GM23338 (cell line): ENCODE measurements around the gene LHX8. TPM values are rescaled to one million over a fixed set of nuclear protein-coding genes. Genes with fewer than 3 reads are reported as not detected.

Experiments used
- CREB1 ChIP-seq: fragments of 250-450 bp; sonication (Bioruptor Pico); IDR thresholded peaks from 2 replicates; pipeline ENCODE4 v1.5.0; 2020; ENCODE audit warnings: low read depth, mild to moderate bottlenecking, moderate library complexity
- EZH2phosphoT487 ChIP-seq: fragments of 200-600 bp; sonication (generic); IDR thresholded peaks from one replicate; pipeline ENCODE4 v1.8.1; 2018; ENCODE audit warnings: antibody characterized with exemption; ENCODE audit not compliant: unreplicated experiment
- JUNB ChIP-seq: IDR thresholded peaks from one replicate; pipeline ENCODE4 v1.6.1; 2016; ENCODE audit warnings: antibody characterized with exemption; ENCODE audit not compliant: unreplicated experiment
- POLR2AphosphoS5 ChIP-seq: IDR thresholded peaks from 2 replicates; pipeline ENCODE4 v1.6.1; 2016; ENCODE audit warnings: antibody characterized with exemption, low read depth
- polyA plus RNA-seq: library from polyadenylated mRNA; unstranded; fragments of >200 nt; fragmentation: Nextera tagmentation; extraction: Ambion mirVana; gene quantifications from 2 replicates; pipeline ENCODE4 v1.2.1, GENCODE V29; 2016
- small RNA-seq: library from RNA; depleted of rRNA; stranded (forward); fragments of <200 nt; gene quantifications from one replicate; pipeline ENCODE3, GENCODE V24; 2014; ENCODE audit warnings: low replicate concordance
- total RNA-seq: library from RNA; depleted of rRNA; stranded (reverse); fragments of >200 nt; shearing (Covaris generic); gene quantifications from 2 replicates; pipeline ENCODE4 v1.2.3, GENCODE V29; 2014
- TF ChIP-seq, protein P1 (sequence below): fragments of 250-450 bp; sonication (Bioruptor Pico); IDR thresholded peaks from 2 replicates; pipeline ENCODE4 v1.5.0; 2020; ENCODE audit warnings: mild to moderate bottlenecking, moderate library complexity
- TF ChIP-seq, protein P2 (sequence below): IDR thresholded peaks from 2 replicates; pipeline ENCODE4 v1.6.1; 2016; ENCODE audit warnings: antibody characterized with exemption

Gene LHX8
- total and polyA plus RNA-seq, 2 experiments from 2014 or later = 0.68 to 0.73 TPM

DNA sequence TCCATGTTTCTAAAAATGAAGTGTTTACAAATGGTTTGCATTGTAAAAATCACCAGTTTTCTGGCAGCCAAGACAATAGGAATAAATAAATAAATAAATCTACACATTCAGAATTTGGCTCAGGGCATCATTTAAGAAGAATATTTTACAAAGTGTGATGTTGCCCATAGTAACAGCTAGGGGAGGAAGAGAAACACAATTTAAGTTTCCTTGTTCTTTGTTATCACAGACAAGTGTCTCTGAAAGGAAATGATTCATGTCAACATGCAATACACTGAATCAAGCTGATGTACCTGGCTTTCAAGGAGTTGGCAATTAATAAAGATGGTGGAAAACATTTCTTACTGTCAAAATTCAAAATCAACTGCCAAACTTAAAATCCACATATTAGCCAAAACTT is 74.7 kb downstream of the LHX8 start (continued):
- TF ChIP-seq, protein P1, sequence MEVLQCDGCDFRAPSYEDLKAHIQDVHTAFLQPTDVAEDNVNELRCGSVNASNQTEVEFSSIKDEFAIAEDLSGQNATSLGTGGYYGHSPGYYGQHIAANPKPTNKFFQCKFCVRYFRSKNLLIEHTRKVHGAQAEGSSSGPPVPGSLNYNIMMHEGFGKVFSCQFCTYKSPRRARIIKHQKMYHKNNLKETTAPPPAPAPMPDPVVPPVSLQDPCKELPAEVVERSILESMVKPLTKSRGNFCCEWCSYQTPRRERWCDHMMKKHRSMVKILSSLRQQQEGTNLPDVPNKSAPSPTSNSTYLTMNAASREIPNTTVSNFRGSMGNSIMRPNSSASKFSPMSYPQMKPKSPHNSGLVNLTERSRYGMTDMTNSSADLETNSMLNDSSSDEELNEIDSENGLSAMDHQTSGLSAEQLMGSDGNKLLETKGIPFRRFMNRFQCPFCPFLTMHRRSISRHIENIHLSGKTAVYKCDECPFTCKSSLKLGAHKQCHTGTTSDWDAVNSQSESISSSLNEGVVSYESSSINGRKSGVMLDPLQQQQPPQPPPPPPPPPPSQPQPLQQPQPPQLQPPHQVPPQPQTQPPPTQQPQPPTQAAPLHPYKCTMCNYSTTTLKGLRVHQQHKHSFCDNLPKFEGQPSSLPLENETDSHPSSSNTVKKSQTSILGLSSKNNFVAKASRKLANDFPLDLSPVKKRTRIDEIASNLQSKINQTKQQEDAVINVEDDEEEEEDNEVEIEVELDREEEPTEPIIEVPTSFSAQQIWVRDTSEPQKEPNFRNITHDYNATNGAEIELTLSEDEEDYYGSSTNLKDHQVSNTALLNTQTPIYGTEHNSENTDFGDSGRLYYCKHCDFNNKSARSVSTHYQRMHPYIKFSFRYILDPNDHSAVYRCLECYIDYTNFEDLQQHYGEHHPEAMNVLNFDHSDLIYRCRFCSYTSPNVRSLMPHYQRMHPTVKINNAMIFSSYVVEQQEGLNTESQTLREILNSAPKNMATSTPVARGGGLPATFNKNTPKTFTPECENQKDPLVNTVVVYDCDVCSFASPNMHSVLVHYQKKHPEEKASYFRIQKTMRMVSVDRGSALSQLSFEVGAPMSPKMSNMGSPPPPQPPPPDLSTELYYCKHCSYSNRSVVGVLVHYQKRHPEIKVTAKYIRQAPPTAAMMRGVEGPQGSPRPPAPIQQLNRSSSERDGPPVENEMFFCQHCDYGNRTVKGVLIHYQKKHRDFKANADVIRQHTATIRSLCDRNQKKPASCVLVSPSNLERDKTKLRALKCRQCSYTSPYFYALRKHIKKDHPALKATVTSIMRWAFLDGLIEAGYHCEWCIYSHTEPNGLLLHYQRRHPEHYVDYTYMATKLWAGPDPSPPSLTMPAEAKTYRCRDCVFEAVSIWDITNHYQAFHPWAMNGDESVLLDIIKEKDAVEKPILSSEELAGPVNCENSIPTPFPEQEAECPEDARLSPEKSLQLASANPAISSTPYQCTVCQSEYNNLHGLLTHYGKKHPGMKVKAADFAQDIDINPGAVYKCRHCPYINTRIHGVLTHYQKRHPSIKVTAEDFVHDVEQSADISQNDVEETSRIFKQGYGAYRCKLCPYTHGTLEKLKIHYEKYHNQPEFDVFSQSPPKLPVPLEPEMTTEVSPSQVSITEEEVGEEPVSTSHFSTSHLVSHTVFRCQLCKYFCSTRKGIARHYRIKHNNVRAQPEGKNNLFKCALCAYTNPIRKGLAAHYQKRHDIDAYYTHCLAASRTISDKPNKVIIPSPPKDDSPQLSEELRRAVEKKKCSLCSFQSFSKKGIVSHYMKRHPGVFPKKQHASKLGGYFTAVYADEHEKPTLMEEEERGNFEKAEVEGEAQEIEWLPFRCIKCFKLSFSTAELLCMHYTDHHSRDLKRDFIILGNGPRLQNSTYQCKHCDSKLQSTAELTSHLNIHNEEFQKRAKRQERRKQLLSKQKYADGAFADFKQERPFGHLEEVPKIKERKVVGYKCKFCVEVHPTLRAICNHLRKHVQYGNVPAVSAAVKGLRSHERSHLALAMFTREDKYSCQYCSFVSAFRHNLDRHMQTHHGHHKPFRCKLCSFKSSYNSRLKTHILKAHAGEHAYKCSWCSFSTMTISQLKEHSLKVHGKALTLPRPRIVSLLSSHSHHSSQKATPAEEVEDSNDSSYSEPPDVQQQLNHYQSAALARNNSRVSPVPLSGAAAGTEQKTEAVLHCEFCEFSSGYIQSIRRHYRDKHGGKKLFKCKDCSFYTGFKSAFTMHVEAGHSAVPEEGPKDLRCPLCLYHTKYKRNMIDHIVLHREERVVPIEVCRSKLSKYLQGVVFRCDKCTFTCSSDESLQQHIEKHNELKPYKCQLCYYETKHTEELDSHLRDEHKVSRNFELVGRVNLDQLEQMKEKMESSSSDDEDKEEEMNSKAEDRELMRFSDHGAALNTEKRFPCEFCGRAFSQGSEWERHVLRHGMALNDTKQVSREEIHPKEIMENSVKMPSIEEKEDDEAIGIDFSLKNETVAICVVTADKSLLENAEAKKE (CRISPR knock-in tag) = no peak
- TF ChIP-seq EZH2phosphoT487 (no peak), POLR2AphosphoS5 (no peak), CREB1 (CRISPR knock-in tag) (no peak), JUNB (no peak)
- TF ChIP-seq, protein P2, sequence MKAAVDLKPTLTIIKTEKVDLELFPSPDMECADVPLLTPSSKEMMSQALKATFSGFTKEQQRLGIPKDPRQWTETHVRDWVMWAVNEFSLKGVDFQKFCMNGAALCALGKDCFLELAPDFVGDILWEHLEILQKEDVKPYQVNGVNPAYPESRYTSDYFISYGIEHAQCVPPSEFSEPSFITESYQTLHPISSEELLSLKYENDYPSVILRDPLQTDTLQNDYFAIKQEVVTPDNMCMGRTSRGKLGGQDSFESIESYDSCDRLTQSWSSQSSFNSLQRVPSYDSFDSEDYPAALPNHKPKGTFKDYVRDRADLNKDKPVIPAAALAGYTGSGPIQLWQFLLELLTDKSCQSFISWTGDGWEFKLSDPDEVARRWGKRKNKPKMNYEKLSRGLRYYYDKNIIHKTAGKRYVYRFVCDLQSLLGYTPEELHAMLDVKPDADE = no peak

Small RNA genes within 50 kb of the gene (small RNA-seq; reads per million reads assigned to genes)
- gene RNU6-622P = not detected
